Dedifferentiated amniotic fluid mesenchymal stem cell (primary cell): ENCODE data around the gene FNIP1.
"Not testable (repeated sequence)": the region's sequence is repeated elsewhere in the genome, so short reads cannot be mapped to it uniquely, and the experiment has no call there.

Source experiments
- DNase-seq: peaks from one replicate; pipeline ENCODE4 v3.0.0-alpha.2; 2016; ENCODE audit errors: extremely low spot score

The FNIP1 gene

GRCh38 chr5:131637694-131638093 is 159.1 kb downstream of the FNIP1 start:
- no peak for DNase-seq

- peak; percentile 49 for DNase-seq
Observed at GRCh38 chr5:131635684-131636572, 160.9 kb downstream of the FNIP1 start.

GRCh38 chr5:131634996-131635683 is 161.7 kb downstream of the FNIP1 start, which contains the start of gene RAPGEF6:
Gene RAPGEF6, minus strand, starts transcription at chr5:131635229. Its CDS starts 199 bp downstream, at chr5:131635030.
- peak; percentile 100 for DNase-seq

DNA sequence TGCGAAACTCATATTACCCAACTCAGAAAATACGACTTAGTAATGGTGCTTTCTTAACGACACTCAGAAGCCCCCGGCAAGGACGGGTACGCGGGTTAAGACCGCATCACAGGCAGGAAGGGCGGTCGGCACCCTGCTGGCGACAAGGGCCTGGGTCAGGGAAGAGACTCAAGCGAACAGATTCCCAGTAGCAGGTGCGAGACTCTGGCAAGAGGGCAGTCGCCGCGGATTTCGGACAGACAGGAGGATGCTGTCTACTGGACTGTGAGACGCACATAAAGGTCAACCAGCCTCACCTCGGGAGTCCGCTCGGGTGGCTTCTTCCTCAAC is 162.2 kb downstream of the FNIP1 start:
- no peak for DNase-seq

DNA sequence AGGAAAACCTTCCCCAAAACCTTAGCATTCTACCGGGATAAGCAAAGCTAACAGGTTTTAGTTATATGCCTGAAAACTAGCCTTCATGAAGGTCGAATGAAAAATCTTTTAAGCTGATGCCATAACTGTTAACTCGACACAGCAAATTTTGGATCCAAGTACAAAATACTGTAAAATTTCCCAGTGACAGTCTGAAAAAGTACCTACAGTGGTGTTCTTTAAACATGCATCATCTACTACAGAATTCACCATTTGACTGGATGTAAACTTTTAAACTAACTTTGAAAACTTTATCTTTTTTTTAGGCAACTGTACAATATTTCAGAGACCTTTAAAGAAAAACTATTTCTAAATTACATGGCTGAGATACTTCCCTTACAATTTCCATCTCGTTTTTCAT is 162.6 kb downstream of the FNIP1 start:
- no peak for DNase-seq

DNA sequence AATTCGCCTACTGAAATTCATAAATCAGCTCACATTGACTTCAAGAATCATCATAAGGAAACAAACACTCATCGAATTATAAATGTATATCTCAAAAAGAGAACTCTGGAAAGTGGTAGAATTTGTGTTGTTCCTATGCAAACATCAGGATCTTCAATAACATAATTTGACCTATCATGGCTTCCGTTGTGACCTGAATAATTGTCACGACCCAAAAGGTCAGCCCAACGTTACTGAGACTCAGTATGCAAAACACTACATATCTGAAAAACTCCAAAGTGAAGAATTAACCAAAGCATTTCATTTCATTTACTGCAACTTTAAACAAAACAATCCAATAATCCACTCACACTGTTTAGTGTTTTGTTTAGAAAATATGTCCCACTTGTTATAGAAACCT is 163.0 kb downstream of the FNIP1 start:
- no peak for DNase-seq

GRCh38 chr5:131630963-131631350 is 165.9 kb downstream of the FNIP1 start:
- DNase-seq = no peak

DNA sequence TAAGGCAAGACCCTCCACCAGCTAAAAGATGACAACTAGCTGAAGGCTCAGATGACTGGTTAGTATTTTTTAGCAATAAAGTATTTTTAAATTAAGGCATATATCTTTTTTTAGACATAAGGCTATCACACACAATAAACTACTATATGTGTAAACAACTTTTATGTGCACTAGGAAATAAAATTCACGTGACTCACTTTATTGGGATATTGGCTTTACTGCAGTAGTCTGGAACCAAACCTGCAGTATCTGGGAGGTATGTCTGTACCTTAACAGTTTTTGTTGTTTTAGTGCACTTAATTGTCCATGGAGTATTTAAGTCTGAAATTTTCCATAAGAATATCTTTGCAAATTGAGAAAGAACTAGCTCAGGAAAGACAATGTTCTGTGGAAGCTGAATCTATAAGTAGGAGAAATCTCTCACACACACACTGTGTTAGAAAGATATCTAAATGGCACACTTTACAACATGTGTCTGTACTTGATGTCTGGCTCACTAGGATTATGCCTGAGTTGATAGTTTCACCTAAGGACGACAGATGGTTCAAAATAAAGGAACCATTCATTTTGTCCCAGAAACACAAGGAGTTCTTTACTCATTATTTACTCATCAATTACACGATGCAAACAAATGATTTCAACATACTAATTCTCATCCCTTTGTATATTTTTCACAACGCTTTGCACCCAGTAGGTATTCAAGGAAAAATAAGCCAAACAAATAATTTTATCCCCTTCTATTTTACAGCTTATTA is 166.4 kb downstream of the FNIP1 start:
- DNase-seq = no peak

DNA sequence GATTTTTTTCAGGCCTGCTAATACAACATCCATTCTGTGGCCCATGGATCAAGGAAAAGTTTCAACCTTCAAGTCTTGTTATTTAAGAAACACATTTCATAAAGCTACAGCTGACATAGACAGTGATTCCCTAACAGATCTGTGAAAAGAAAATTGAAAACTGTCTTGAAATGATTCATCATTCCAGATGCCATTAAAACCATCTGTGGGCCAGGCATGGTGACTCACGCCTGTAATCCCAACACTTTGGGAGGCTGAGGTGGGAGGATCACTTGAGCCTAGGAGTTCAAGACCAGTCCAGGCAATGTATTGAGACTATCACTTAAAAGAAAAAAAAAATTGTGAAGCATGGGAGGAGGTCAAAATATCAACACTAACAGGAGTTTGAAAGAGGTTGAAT is 167.8 kb downstream of the FNIP1 start:
- DNase-seq = peak; percentile 25

GRCh38 chr5:131627207-131627865 is 169.5 kb downstream of the FNIP1 start:
- DNase-seq = no peak

DNA sequence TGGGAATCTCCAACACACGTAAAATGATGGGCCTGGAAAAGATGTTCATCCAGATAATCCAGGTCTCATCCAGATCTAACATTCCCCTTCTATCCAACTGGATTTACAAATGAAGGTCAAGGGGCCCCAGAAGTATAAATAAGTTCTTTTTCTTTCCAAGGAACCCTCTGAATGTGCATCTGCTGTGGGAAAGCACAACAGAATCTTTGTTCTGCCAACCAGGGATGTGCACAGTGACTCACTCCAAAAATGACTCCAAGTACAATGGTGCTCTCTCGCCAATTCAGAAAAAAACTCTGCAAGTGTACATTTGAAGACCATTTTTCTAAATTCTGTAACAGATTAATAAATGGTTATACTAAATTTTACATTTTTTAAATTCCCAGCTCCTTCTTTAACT is 174.2 kb downstream of the FNIP1 start:
- no peak for DNase-seq

GRCh38 chr5:131621164-131621563 is 175.7 kb downstream of the FNIP1 start:
- DNase-seq = not testable (repeated sequence)

GRCh38 chr5:131619102-131619501 is 177.7 kb downstream of the FNIP1 start:
- DNase-seq = no peak

DNA sequence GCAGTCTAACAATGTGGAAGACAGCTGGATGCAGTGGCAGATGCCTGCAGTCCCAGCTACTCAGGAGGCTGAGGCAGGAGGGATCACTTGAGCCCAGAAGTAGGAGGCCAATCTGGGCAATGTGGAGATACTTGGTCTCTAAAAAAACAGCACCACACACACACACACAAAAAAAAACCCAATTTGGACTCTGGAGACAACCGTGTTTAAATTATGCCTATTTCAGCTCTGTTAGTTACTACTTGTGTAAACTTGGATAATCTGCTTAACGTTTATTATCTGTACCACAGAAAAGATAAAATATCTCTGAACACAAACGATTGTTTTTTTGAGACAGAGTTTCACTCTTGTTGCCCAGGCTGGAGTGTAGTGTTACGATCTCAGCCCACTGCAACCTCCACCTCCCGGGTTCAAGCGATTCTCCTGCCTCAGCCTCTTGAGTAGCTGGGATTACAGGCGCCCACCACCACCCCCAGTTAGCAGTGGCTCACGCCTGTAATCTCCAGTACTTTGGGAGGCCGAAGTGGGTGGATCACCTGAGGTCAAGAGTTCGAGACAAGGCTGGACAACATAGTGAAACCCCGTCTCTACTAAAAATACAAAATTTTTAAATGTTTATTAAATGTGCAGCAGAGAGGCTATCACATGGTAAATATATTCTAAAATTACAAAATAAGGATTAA is 179.5 kb downstream of the FNIP1 start:
- DNase-seq = no peak

- DNase-seq = no peak
Observed at GRCh38 chr5:131615957-131616356, 180.9 kb downstream of the FNIP1 start.

DNA sequence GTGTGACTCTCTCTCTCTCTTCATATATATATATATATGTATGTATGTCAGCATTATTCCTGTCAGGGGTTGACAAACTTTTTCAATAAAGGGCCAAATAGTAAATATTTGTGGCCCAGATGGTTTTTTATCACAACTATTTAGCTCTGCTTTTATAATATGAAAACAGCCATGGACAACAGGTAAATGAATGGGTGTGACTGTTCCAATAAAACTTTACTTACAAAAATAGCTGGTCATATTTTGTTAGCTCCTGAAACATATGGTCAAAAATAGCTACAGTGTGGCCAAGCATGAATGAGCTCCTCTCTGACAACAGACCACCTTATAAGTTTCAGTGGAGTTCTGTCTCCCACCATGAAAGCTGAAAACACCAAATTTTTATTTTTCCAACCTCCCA is 183.4 kb downstream of the FNIP1 start:
- no peak for DNase-seq

GRCh38 chr5:131611064-131611381 is 185.8 kb downstream of the FNIP1 start:
- DNase-seq = no peak

DNA sequence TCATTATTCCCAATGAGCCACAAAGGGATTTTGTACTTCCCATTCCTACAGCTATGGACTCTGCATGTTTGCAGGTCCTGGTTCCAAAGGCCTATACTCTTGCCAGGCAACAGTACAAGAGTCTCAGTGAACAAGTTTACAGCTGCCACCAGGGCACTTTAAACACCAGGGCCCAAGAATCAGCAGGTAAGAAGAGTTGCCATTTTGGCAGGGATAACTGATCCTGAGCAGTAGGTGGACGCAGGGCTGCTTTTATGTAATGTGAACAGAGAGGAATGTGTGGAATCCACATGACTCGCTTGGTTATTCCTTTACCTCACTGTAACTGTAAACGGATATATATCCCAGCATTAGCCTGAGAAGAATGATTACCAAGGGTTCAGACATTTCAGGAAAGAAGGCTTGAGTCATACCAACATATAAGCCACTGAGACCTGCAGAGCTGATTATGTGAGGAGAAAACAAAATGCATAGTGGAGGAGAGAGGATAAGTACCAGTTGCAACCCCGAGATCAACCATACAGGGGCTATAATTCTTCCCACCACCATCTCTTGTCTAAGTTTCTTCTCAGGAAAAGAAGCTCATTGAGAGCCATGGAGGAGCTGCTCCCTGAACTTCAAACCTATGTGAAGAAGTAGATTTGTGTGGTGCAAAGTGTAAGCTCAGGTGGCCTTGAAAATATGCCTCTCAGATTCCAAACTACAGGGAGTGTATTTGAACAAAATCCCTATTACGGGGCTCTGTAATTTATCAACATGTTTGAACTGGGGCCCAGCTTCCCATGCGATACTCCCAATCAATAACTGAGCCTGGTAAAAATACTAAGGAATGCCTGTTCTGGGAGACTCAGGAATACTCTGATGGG is 186.4 kb downstream of the FNIP1 start:
- DNase-seq = peak; percentile 47

DNA sequence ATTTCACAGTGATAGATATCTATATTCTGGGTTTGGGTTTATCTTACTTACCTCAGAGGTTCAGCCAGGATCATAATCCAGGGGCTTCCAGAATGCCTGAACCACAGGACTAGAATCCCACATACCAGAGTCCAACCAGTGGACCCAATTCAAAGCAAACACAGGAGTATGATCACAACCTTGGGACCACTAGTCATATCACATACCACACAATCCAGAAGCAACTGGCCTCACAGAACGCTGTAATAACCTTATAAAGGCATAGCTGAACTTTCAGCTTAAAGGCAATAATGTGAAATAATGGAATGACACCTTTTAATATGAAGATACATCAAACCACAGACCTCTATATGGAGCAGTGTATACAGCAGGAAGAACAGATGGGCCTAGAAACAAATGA is 187.0 kb downstream of the FNIP1 start:
- DNase-seq = no peak

GRCh38 chr5:131608597-131608996 is 188.2 kb downstream of the FNIP1 start:
- no peak for DNase-seq
